Stimulated activated CD8-positive, alpha-beta memory T cell treated with anti-CD3 and anti-CD28 coated beads, Interleukin-15, amount 100 ng/mL, for 24 hours (primary cell): ENCODE data around the gene MPDZ.

Experiments used
- DNase-seq: peaks from one replicate; pipeline ENCODE4 v3.0.0-alpha.2; 2020; ENCODE audit warnings: low read depth

MPDZ gene, protein sequence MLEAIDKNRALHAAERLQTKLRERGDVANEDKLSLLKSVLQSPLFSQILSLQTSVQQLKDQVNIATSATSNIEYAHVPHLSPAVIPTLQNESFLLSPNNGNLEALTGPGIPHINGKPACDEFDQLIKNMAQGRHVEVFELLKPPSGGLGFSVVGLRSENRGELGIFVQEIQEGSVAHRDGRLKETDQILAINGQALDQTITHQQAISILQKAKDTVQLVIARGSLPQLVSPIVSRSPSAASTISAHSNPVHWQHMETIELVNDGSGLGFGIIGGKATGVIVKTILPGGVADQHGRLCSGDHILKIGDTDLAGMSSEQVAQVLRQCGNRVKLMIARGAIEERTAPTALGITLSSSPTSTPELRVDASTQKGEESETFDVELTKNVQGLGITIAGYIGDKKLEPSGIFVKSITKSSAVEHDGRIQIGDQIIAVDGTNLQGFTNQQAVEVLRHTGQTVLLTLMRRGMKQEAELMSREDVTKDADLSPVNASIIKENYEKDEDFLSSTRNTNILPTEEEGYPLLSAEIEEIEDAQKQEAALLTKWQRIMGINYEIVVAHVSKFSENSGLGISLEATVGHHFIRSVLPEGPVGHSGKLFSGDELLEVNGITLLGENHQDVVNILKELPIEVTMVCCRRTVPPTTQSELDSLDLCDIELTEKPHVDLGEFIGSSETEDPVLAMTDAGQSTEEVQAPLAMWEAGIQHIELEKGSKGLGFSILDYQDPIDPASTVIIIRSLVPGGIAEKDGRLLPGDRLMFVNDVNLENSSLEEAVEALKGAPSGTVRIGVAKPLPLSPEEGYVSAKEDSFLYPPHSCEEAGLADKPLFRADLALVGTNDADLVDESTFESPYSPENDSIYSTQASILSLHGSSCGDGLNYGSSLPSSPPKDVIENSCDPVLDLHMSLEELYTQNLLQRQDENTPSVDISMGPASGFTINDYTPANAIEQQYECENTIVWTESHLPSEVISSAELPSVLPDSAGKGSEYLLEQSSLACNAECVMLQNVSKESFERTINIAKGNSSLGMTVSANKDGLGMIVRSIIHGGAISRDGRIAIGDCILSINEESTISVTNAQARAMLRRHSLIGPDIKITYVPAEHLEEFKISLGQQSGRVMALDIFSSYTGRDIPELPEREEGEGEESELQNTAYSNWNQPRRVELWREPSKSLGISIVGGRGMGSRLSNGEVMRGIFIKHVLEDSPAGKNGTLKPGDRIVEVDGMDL (N-terminal part only)

GRCh38 chr9:13279284-13280141 is at the start of gene MPDZ:
MPDZ (minus strand) TSS chr9:13279692; CDS start chr9:13250315, 29,377 bp downstream.
- DNase-seq = no peak

DNA sequence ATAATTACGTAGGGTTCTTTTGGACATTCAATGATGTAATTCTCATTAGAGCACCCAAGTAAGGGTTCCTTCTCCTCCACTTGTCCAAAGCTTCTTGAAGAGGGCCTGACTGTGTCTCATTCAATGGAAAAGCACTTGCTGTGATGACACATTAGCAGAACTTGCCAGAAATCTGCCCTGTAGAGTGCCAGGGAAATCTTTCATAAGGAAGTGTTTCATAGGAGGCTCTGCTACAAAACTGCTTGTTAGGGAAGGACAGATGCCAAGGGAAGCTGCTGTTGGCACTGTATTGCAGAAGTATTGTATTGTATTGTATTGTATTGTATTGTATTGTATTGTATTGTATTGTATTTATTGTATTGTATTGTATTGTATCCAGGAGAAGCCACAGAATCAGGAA is 45.5 kb upstream of the MPDZ start:
- DNase-seq = no peak

DNA sequence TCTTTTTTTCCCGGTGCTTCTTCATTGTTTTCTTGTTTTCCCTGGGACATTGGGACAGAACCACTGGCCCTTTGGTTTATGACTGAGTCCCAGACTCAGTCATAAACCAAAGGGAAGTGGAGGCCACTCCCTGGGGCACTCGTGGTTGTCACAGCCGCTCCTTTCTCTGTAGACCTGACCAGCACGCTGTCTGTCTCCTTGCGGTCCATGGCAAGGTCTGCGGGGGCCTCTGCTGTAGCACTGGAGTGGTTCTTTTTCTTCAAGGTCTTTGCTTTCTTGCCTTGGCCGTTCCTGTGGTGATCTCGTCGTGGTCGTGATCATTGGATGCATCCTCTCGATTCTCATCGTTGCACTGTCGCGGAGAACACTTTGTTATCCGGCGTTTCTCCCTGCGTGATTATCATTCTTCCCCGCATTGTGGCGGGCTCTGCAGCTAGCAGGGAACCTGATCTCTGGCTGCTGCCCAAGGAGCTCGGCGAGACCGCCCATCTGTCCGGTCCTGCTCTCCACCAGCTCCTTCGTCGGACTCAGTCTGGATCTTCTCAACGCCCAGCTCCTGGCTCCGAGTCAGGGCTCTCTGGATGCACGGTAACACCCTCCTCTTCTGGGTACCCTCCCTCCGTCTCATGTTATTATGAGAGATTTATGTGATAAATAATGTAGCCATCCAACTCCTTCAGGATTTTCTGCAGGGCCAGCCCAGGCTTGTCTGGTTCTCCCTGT is 43.5 kb upstream of the MPDZ start:
- DNase-seq = no peak

DNA sequence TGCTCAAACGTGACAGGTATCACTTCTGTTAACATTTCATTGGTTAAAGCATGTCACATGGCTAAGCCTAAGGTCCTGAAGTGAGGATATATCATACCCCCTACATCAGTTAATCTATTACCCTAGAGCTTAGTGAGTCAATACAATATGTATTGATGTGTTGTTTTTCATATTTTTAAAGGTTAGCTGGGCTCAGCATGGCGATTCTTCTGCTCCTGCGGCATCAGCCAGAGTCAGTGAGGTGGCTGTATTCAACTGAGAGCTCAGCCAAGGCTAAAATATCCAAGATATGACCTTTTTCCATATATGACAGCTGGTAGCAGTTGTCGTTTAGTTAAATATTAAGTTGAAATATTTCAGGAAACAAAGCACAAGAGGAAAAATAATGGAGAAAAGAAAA is 38.5 kb upstream of the MPDZ start:
- no peak for DNase-seq

DNA sequence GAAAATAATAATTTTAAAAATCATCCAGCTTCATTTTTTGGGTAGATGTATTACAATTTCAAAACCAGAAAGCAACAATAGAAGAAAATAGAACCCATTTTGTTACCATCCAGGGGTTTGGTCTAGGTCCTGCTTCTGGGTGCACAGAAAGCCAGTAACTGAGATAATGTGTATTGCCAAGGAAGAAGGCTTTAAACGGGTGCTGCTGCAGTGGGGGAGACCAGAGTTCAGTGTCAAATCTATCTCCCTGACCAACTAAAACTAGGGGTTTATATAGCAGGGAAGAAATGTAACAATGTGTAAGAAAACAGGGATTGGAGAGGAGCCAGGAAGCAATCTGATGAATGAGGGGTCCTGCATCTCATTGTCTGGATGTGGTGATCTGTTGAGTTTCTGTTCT is 17.5 kb upstream of the MPDZ start:
- DNase-seq = no peak

DNA sequence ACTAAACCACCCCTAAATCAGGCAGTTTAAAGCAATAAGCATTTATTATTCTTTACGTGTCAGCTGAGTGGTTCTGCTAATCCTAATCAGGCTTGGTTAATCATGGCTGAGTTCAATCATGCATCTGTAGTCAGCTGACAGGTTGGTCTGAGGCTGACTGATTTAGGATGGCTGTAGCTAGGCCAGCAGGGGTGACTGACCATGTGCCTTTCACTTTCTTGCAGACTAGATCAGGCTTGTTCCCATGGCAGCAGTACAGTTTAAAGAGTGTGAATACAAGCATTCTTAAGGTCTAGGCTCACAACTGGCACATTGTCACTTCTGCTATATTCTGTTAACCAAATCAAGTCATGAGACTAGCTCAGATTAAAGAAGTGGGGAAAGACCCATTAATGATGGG is 16.1 kb upstream of the MPDZ start:
- no peak for DNase-seq

- no peak for DNase-seq
Observed at GRCh38 chr9:13292782-13293181, 13.3 kb upstream of the MPDZ start.

DNA sequence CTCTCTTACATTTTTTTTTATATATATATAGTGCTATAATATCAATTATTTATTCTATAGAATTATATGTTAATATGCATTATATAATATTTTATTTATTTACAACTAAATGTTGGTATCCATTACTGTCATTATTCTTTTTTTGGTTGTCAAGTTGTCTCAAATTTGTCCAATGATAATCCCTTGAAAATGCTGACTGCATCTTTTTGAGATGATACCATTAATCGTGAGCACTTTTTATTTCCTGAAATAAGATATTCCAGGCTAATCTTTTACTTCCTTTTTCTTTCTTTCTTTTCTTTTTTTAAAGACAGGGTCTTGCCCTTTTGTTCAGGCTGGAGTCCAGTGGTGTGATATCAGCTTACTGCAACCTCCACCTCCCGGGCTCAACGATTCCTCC is 12.7 kb upstream of the MPDZ start:
- DNase-seq = no peak

GRCh38 chr9:13291718-13292117 is 12.2 kb upstream of the MPDZ start:
- DNase-seq = no peak

GRCh38 chr9:13284011-13284410 is 4.5 kb upstream of the MPDZ start:
- no peak for DNase-seq

DNA sequence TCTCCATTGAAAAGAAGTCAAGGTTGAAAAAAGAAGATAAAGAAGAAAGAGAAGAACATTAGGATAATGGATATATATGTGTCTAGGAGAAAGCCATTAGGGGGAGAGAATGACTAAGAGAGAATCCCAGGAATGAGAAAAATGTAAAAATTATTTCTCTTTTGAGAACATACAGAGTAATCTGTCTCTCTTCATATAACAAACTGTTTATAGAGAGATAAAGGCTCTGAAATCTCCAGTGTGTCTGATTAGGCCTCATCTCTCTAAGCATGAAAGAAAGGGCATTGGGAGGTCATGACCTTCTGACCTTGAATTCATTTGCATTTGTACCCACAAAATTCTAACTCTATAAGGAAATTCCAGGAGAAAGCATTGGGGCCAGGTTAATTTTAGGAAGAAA is 3.5 kb upstream of the MPDZ start:
- DNase-seq = no peak

DNA sequence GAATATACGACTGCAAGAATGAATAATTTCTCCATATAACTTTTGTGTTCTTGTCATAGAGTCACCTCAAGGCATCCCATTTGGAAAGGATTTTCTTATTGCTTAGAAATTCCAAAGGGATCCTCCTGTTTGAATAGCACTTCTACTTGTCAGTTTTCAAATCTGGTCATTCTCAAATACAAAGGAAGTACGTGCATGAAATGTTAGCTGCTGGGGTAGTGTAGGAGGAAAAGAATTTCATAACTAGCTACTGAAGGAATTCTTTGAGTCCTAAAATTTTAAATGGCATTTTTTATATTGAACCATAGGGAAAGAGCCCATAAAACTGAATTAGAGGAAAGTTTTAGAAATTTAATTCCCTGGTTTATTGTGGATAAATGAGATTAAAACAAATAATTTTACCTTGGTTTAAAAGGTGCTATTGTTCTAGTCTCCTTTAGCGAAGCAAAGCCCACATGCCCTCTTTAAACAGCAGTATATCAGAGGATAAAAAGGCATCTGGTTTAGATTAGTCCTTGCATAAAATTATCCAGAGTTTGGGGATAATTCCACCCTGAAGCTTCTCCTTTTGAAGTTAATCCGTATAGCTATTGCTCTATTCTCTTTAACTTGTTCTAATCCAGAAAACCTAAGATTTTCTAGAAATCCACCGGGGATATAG is 2.0 kb upstream of the MPDZ start:
- DNase-seq = no peak

DNA sequence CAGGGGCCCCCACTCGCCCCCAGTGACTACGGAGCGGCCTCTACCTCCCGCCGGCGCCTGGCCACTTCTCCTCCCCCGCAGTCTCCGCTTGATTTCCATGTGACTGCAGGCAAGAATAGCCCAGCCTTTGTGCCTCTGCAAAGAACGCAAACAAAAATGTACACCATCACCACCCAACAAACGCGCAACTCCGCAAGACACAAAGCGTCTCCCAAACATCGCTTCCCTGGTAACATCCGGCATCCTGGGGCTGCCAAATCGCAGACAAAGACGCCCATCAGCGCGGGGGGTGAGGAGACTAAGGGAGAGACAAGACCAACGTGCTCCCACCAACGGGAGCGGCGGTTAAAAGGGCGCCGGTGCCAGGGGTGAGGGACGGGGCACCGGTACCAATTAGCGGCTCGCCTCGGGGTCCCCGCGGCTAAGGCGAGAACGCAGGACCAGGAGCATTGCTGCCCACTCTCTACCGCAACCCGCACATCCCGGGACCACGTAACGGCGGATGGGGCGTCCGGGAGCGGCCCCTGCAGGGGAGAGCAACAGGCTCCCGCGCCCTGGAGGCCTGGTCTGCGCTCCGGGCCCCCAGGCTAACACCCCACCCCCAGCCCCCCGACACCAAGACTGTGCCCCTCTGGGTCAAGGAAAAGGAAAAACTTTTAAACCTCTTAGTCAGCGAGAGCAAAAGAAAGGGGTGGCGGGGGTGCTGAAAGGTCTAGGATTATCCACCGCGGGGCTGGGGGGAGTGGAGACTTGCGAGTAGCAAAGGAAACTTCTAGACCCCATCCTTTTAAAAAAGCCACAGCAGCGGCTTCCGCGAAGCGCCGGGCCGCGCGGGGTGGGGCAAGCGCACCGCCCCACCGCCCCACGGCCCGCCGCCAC is 885 bp downstream of the MPDZ start:
- no peak for DNase-seq

DNA sequence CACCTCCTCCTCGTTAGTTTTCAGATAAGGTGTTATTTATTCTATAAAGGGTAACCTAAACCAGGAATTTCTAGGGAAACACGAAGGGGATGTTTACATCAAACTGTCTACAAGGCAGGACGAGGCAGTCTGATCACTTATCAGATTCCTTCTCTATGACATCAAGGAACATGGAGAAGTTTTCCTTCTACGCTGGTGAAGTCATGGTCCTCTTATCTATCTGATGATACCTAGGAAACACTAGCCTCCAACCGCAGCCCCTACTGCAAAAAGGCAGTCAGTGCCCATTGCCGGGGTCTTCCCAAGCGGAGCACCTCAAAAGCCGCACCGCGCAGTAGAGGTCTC is 1.5 kb downstream of the MPDZ start:
- no peak for DNase-seq

DNA sequence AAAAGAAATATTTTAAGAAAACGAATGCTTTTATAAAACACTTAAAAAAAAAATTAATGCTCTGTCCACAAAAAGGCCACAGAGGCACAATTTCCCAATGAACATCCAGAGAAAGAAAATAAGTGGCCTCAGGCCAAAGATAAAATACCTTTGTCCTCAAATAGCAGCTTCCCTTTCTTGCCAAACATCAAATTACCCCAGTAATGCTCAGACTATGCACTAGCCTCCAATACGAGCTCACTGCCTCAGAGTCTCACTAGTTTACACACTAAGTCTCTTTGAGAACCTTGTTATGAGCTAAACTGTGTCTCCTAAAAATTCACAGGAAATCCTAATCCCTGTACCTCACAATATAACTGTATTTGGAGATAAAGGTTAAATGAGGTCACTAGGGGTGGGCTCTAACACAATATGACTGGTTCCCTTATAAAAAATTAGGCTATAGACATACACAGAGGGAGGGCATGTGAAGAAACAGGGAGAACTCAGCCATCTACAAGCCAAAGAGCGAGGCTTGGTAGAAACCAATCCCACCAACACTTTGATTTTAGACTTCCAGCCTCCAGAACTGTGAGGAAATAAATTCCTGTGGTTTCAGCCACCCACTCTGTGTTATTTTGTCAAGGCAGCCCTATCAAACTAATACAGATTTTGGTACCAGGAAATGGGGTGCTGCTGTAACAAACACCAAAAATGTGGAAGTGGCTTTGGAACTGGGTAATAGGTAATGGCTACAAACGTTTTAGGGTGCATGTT is 4.4 kb downstream of the MPDZ start:
- DNase-seq = no peak

DNA sequence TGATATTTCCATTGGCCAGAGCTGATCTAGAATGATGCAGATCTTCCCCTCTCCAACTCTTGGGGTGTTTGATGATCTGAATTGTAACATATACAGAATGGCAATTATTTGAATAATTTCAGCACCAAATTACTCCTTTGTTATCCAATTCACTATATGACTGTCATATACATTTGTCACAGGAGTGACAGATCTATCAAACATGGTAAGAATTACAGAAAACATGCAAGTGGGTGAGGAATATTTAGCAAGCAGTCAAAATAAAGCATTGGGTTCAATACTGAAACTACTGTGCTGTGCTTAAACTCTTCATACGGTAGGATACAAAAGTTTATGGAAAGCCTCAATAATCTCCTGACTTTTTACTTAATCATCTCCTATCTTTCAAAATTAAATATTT is 8.8 kb downstream of the MPDZ start:
- DNase-seq = no peak

- no peak for DNase-seq
Observed at GRCh38 chr9:13269589-13270452, 9.7 kb downstream of the MPDZ start.

DNA sequence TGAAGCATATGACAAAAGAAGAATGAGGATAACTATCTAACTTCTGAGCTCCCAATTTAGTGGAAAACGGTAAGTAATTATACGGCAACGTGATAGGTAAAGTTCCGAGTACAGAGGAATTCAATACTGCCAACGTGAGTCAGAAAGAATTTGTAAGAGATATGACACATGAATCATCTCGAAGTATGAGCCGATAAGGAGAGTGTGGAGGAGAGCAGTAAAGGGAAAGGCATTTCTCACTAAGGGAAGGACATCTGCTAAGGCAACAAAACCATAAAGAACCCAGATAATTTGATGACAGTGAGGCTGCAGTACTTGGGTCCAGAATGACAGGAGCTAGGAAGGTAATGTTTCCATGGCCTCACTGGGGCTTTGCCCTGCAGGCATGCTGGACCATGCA is 11.0 kb downstream of the MPDZ start:
- DNase-seq = no peak
